ENCODE results near the gene TIMM23B.
"Not testable (repeated sequence)": the region's sequence is repeated elsewhere in the genome, so short reads cannot be mapped to it uniquely, and the experiment has no call there.

The TIMM23B gene, protein sequence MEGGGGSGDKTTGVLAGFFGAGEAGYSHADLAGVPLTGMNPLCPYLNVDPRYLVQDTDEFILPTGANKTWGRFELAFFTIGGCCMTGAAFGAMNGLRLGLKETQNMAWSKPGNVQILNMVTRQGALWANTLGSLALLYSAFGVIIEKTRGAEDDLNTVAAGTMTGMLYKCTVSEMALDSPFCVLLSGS

GRCh38 chr10:49941447-49942338 lies at the start of gene TIMM23B, which contains the start of gene PARG:
TIMM23B (plus strand) TSS chr10:49942053; CDS start chr10:49942195, 142 bp downstream.
PARG (minus strand) TSS chr10:49942027; CDS start chr10:49941725, 302 bp downstream.
- Histone ChIP-seq H3K4me1 (ENCODE audit: control insufficient read depth in 1 of 2, insufficient read depth in 2 of 2, low read length in 2 of 2) (peaks cover 0 to 20% of the 10 kb centered on the region in 2 donors), H3K27ac (ENCODE audit: low read length) (peak within 1 kb of the TSS; percentile 67), H3K4me3 (ENCODE audit: low read depth in 1 of 2, low read length in 2 of 2) (peak within 1 kb of the TSS; percentile 82 to 85)
- not testable (repeated sequence) for H3K27me3 ChIP-seq (ENCODE audit: low read depth, low read length); H3K36me3 ChIP-seq (ENCODE audit: control insufficient read depth in 1 of 2, insufficient read depth in 2 of 2, low read length in 2 of 2); H3K9me3 ChIP-seq (ENCODE audit: control insufficient read depth in 1 of 2, low read length in 2 of 2)

- H3K27ac ChIP-seq (ENCODE audit: low read length); H3K27me3 ChIP-seq (ENCODE audit: low read depth, low read length); H3K4me1 ChIP-seq (ENCODE audit: control insufficient read depth in 1 of 2, insufficient read depth in 2 of 2, low read length in 2 of 2); H3K9me3 ChIP-seq (ENCODE audit: control insufficient read depth in 1 of 2, low read length in 2 of 2); H3K4me3 ChIP-seq (ENCODE audit: low read depth in 1 of 2, low read length in 2 of 2); H3K36me3 ChIP-seq (ENCODE audit: control insufficient read depth in 1 of 2, insufficient read depth in 2 of 2, low read length in 2 of 2): not testable (repeated sequence)
Observed at GRCh38 chr10:49899999-49900398, 41.9 kb upstream of the TIMM23B start.

GRCh38 chr10:49900406-49900805 lies 41.4 kb upstream of the TIMM23B start:
- H3K4me3 ChIP-seq (ENCODE audit: low read depth in 1 of 2, low read length in 2 of 2); H3K27ac ChIP-seq (ENCODE audit: low read length); H3K9me3 ChIP-seq (ENCODE audit: control insufficient read depth in 1 of 2, low read length in 2 of 2); H3K4me1 ChIP-seq (ENCODE audit: control insufficient read depth in 1 of 2, insufficient read depth in 2 of 2, low read length in 2 of 2); H3K27me3 ChIP-seq (ENCODE audit: low read depth, low read length); H3K36me3 ChIP-seq (ENCODE audit: control insufficient read depth in 1 of 2, insufficient read depth in 2 of 2, low read length in 2 of 2): not testable (repeated sequence)

DNA sequence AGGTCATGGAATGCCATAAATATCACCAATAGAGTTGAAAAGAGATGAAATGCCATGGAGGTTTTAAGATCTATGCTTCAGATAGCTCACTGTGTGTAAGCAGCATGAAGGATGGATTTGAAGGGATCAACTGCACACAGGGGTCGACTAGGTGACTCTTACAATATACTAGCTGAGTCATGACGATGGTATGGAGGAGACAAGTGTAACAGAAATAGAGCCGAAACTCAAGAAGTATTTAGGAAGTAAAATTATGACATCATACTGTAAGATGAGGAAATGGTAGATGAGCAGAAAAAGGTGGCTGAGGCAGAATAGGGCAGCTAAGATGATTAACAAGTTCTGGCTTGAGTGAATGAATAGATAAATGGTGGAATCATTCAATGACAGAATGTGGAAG lies 38.0 kb upstream of the TIMM23B start:
- H3K4me1 ChIP-seq (ENCODE audit: control insufficient read depth in 1 of 2, insufficient read depth in 2 of 2, low read length in 2 of 2); H3K27me3 ChIP-seq (ENCODE audit: low read depth, low read length); H3K4me3 ChIP-seq (ENCODE audit: low read depth in 1 of 2, low read length in 2 of 2); H3K36me3 ChIP-seq (ENCODE audit: control insufficient read depth in 1 of 2, insufficient read depth in 2 of 2, low read length in 2 of 2); H3K27ac ChIP-seq (ENCODE audit: low read length); H3K9me3 ChIP-seq (ENCODE audit: control insufficient read depth in 1 of 2, low read length in 2 of 2): not testable (repeated sequence)

GRCh38 chr10:49908290-49909080 lies 33.4 kb upstream of the TIMM23B start:
- not testable (repeated sequence) for H3K27me3 ChIP-seq (ENCODE audit: low read depth, low read length); H3K4me3 ChIP-seq (ENCODE audit: low read depth in 1 of 2, low read length in 2 of 2)

DNA sequence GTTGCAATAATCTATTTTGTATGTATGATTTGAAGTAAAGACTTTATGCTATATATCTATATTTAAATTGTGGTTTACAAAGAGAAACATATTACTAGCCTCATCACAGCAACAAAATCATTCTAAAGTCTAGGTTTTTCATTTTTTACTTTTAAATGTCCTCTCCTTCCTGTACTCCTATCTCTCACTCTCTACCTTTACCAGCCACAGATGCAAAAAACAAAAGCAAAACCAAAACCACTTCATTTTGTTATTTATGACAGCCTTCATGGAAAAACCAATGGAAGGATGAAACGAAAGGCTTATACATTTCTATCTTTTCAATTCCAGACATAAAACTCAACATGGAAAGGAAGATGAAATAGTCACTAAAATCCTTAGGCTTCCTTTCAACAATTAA lies 31.6 kb upstream of the TIMM23B start:
- H3K4me3 ChIP-seq (ENCODE audit: low read depth in 1 of 2, low read length in 2 of 2); H3K27ac ChIP-seq (ENCODE audit: low read length); H3K27me3 ChIP-seq (ENCODE audit: low read depth, low read length); H3K4me1 ChIP-seq (ENCODE audit: control insufficient read depth in 1 of 2, insufficient read depth in 2 of 2, low read length in 2 of 2); H3K9me3 ChIP-seq (ENCODE audit: control insufficient read depth in 1 of 2, low read length in 2 of 2); H3K36me3 ChIP-seq (ENCODE audit: control insufficient read depth in 1 of 2, insufficient read depth in 2 of 2, low read length in 2 of 2): not testable (repeated sequence)

More at GRCh38 chr10:49908290-49909080, 33.4 kb upstream of the TIMM23B start:
- not testable (repeated sequence) for H3K9me3 ChIP-seq (ENCODE audit: control insufficient read depth in 1 of 2, low read length in 2 of 2); H3K4me1 ChIP-seq (ENCODE audit: control insufficient read depth in 1 of 2, insufficient read depth in 2 of 2, low read length in 2 of 2); H3K36me3 ChIP-seq (ENCODE audit: control insufficient read depth in 1 of 2, insufficient read depth in 2 of 2, low read length in 2 of 2); H3K27ac ChIP-seq (ENCODE audit: low read length)

DNA sequence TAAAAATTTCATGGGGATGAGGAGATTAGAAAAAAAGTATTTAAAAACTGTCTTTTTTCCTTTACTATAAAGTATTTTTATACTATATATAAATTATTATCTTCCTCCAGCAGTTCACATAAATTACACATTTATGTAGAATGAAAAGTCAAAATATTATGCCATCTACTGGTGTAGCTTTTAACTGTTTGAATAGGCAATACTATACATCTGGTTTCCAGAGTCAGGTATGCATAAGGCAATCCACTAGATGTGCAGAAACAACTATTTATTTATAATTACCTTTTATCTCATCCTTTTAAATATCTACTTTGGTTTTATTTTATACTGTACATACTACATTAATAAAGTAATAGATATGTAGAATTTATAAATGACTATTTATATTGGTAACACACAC lies 25.4 kb upstream of the TIMM23B start:
- H3K4me3 ChIP-seq (ENCODE audit: low read depth in 1 of 2, low read length in 2 of 2); H3K36me3 ChIP-seq (ENCODE audit: control insufficient read depth in 1 of 2, insufficient read depth in 2 of 2, low read length in 2 of 2): not testable (repeated sequence)

DNA sequence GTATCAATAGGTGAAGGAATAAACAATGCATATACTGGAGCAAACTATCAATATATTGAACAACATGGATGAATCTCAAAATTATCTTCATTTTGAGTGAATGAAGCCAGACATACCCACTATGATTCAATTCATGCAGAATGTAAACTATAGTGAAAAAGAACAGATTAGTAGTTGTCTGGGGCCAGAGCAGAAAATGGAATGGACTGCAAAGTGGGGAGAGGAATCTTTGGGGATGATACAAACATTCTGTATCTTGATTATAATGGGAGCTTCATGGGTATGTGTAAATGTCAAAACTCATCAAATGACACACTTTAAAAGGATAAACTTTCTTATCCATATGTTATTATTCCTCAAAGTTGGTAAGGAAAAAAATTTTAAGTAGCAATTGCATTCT lies 23.9 kb upstream of the TIMM23B start:
- H3K4me3 ChIP-seq (ENCODE audit: low read depth in 1 of 2, low read length in 2 of 2); H3K36me3 ChIP-seq (ENCODE audit: control insufficient read depth in 1 of 2, insufficient read depth in 2 of 2, low read length in 2 of 2); H3K27me3 ChIP-seq (ENCODE audit: low read depth, low read length); H3K27ac ChIP-seq (ENCODE audit: low read length); H3K9me3 ChIP-seq (ENCODE audit: control insufficient read depth in 1 of 2, low read length in 2 of 2); H3K4me1 ChIP-seq (ENCODE audit: control insufficient read depth in 1 of 2, insufficient read depth in 2 of 2, low read length in 2 of 2): not testable (repeated sequence)

More for the DNA sequence above, 25.4 kb upstream of the TIMM23B start:
- not testable (repeated sequence) for H3K9me3 ChIP-seq (ENCODE audit: control insufficient read depth in 1 of 2, low read length in 2 of 2); H3K4me1 ChIP-seq (ENCODE audit: control insufficient read depth in 1 of 2, insufficient read depth in 2 of 2, low read length in 2 of 2); H3K27me3 ChIP-seq (ENCODE audit: low read depth, low read length); H3K27ac ChIP-seq (ENCODE audit: low read length)

- not testable (repeated sequence) for H3K4me1 ChIP-seq (ENCODE audit: control insufficient read depth in 1 of 2, insufficient read depth in 2 of 2, low read length in 2 of 2); H3K4me3 ChIP-seq (ENCODE audit: low read depth in 1 of 2, low read length in 2 of 2); H3K36me3 ChIP-seq (ENCODE audit: control insufficient read depth in 1 of 2, insufficient read depth in 2 of 2, low read length in 2 of 2); H3K27ac ChIP-seq (ENCODE audit: low read length); H3K27me3 ChIP-seq (ENCODE audit: low read depth, low read length); H3K9me3 ChIP-seq (ENCODE audit: control insufficient read depth in 1 of 2, low read length in 2 of 2)
Observed at GRCh38 chr10:49922041-49922440, 19.8 kb upstream of the TIMM23B start.

- not testable (repeated sequence) for H3K36me3 ChIP-seq (ENCODE audit: control insufficient read depth in 1 of 2, insufficient read depth in 2 of 2, low read length in 2 of 2); H3K4me1 ChIP-seq (ENCODE audit: control insufficient read depth in 1 of 2, insufficient read depth in 2 of 2, low read length in 2 of 2)
Observed at GRCh38 chr10:49923572-49923971, 18.3 kb upstream of the TIMM23B start.

DNA sequence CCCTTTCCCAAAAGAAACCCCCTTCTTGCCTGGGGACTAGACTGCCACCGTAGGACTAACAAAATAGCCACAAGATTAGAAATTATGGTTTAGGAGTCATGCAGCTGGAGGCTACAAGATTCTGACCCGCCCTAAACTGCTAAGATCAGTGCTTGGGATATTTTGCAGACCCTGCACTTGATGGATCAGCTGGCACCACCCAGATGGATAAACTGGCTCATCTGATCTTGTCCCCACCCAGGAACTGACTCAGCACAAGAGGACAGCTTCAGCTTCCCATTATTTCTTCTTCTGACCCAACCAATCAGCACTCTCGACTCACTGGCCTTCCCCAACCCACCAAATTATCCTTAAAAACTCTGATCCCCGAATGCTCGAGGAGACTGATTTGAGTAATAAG lies 10.6 kb upstream of the TIMM23B start:
- H3K27me3 ChIP-seq (ENCODE audit: low read depth, low read length); H3K4me1 ChIP-seq (ENCODE audit: control insufficient read depth in 1 of 2, insufficient read depth in 2 of 2, low read length in 2 of 2); H3K36me3 ChIP-seq (ENCODE audit: control insufficient read depth in 1 of 2, insufficient read depth in 2 of 2, low read length in 2 of 2); H3K4me3 ChIP-seq (ENCODE audit: low read depth in 1 of 2, low read length in 2 of 2); H3K9me3 ChIP-seq (ENCODE audit: control insufficient read depth in 1 of 2, low read length in 2 of 2); H3K27ac ChIP-seq (ENCODE audit: low read length): not testable (repeated sequence)

More at GRCh38 chr10:49923572-49923971, 18.3 kb upstream of the TIMM23B start:
- not testable (repeated sequence) for H3K9me3 ChIP-seq (ENCODE audit: control insufficient read depth in 1 of 2, low read length in 2 of 2); H3K27me3 ChIP-seq (ENCODE audit: low read depth, low read length); H3K4me3 ChIP-seq (ENCODE audit: low read depth in 1 of 2, low read length in 2 of 2); H3K27ac ChIP-seq (ENCODE audit: low read length)

Measured in muscle layer of duodenum (tissue), 2 donors.